Spleen (tissue), 11 donors: ENCODE measurements around the gene USP35. TPM values are rescaled to one million over a fixed set of nuclear protein-coding genes. Genes with fewer than 3 reads are reported as not detected.

Experiments
- DNase-seq: peaks from one replicate; pipeline ENCODE4 v3.0.0-alpha.2; 2020
- H3K27ac ChIP-seq, 8 donors: fragments of 200-600 bp; sonication (generic) in 7 of 8; 1 replicate in 4 of 8; 2 replicates in 4 of 8; pipeline versions ENCODE4 v1.5.0 to v1.8.0; 2016 to 2021; ENCODE audit warnings: inconsistent platforms in 4 of 8, mild to moderate bottlenecking in 4 of 8, moderate library complexity in 1 of 8
- H3K27me3 ChIP-seq, 7 donors: fragments of 200-600 bp; sonication (generic) in 6 of 7; replicated peaks in 1 of 7; 1 replicate in 4 of 7; 2 replicates in 3 of 7; pipeline versions ENCODE4 v1.5.0 to v1.8.0; 2016 to 2021; ENCODE audit warnings: inconsistent platforms in 3 of 7, mild to moderate bottlenecking in 1 of 7
- H3K36me3 ChIP-seq, 6 donors: fragments of 200-600 bp; sonication (generic) in 5 of 6; 1 replicate in 4 of 6; 2 replicates in 2 of 6; pipeline versions ENCODE4 v1.5.0 to v1.8.0; 2016 to 2021; ENCODE audit warnings: inconsistent platforms in 2 of 6
- H3K4me1 ChIP-seq, 6 donors: fragments of 200-600 bp; sonication (generic) in 5 of 6; 1 replicate in 3 of 6; 2 replicates in 3 of 6; pipeline versions ENCODE4 v1.5.0 to v1.8.0; 2016 to 2021; ENCODE audit warnings: inconsistent platforms in 3 of 6
- H3K4me3 ChIP-seq, 8 donors: fragments of 200-600 bp; sonication (generic) in 7 of 8; 1 replicate in 4 of 8; 2 replicates in 4 of 8; pipeline versions ENCODE4 v1.5.0 to v1.8.0; 2016 to 2021; ENCODE audit warnings: inconsistent platforms in 4 of 8, mild to moderate bottlenecking in 4 of 8, moderate library complexity in 2 of 8
- H3K9me3 ChIP-seq, 8 donors: fragments of 200-600 bp; sonication (generic) in 7 of 8; 1 replicate in 4 of 8; 2 replicates in 4 of 8; pipeline versions ENCODE4 v1.5.0 to v1.8.0; 2016 to 2021; ENCODE audit warnings: inconsistent platforms in 4 of 8
- POLR2A ChIP-seq, 3 donors: fragments of 450-650 bp; IDR thresholded peaks; one replicate each; pipeline ENCODE4 v1.5.1; 2017; ENCODE audit warnings: antibody characterized with exemption in 3 of 3, mild to moderate bottlenecking in 1 of 3
- POLR2AphosphoS5 ChIP-seq, 3 donors: sonication (generic); formaldehyde crosslinking; IDR thresholded peaks; one replicate each; pipeline ENCODE4 v1.5.1; 2017; ENCODE audit warnings: antibody characterized with exemption in 3 of 3
- WGBS, 5 donors: extraction: QIAGEN DNeasy Blood & Tissue Kit in 3 of 5; methylation state at CpG; one replicate each; pipeline versions ENCODE4 v1.1.5 to v1.1.7; 2013 to 2018; 5-methylcytosine and 5-hydroxymethylcytosine counted together
- intact Hi-C: fragments of 100-400 bp; cut with DNase I; formaldehyde crosslinking; loops from one replicate; pipeline ENCODE4 v1.15.0; 2023; ENCODE audit warnings: low total_unique reads
- polyA plus RNA-seq, 3 donors: library from polyadenylated mRNA; stranded (reverse); fragments of 200-250 nt; gene quantifications; one replicate each; pipeline ENCODE4 v1.2.1, GENCODE V29; 2013
- total RNA-seq, 7 donors: library from RNA; depleted of rRNA in 3 of 7; stranded (reverse); fragments of >200 nt in 3 of 7; fragmentation: NEBNext Ultra II Directional in 4 of 7; extraction: Animal tissue kit (Norgen Biotek cat#: 25700) in 4 of 7; gene quantifications; one replicate each; pipeline versions ENCODE4 v1.1.0 to v1.2.1, GENCODE V29; 2016 to 2021
- TF ChIP-seq, protein P1 (sequence below), 11 experiments: fragments of 200-600 bp in 7 of 11; fragments of 450-650 bp in 4 of 11; sonication (generic) in 4 of 11; IDR thresholded peaks in 8 of 11; conservative IDR thresholded peaks in 3 of 11; 1 replicate in 7 of 11; 2 replicates in 4 of 11; pipeline versions ENCODE4 v1.4.0 to v1.8.0; 2016 to 2021; ENCODE audit warnings: antibody characterized with exemption in 11 of 11, inconsistent platforms in 4 of 11, mild to moderate bottlenecking in 1 of 11
- donor health status: healthy with polysubstance abuse.
- donor health status: DM: no; HTN: no; CAD: no; lungs with moderate emphysema.
- donor health status: DM: no; HTN: no; CAD: no.
- donor health status: Bipolar disorder and iron deficiency.
- donor health status: healthy.
- donor health status: DM: no; HTN: no; CAD: no.
- donor health status: DM: yes; HTN: yes; CAD: no.

The USP35 gene
- total and polyA plus RNA-seq, 10 donors: 1.6 to 9.5 (median 6.3) TPM

DNA sequence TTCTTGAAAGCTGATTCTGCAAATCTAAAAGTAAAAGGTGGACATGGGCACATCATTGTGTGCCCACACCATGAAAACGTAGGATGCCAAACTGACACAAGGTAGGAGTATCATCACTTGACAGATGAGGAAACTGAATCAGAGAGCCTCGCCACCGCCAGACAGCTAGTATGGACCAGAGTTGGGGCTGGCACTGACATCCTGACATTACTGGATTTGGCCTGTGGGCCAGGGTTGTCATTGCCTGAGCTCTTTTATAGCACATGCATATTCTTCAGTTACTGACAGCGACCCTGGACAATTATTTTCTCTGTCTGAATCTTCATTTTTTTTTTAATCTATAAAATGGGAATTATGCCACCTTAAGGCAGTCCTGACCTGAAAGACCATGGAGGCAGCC is 16.5 kb downstream of the USP35 start:
- peak; percentile 27 for DNase-seq
- Histone ChIP-seq H3K27me3 (no peaks in the 10 kb centered on the region), H3K4me1 (peaks cover 0 to 21% (median 14%) of the 10 kb centered on the region in 6 donors), H3K27ac (no peak overlapping the region), H3K36me3 (peaks cover 0 to 72% (median 16%) of the 10 kb centered on the region in 6 donors), H3K4me3 (no peak overlapping the region), H3K9me3 (no peaks in the 10 kb centered on the region)
- TF ChIP-seq POLR2A (IDR thresholded peaks at IDR 0.05) (no peak), POLR2AphosphoS5 (IDR thresholded peaks at IDR 0.05) (no peak)
- TF ChIP-seq, protein P1, sequence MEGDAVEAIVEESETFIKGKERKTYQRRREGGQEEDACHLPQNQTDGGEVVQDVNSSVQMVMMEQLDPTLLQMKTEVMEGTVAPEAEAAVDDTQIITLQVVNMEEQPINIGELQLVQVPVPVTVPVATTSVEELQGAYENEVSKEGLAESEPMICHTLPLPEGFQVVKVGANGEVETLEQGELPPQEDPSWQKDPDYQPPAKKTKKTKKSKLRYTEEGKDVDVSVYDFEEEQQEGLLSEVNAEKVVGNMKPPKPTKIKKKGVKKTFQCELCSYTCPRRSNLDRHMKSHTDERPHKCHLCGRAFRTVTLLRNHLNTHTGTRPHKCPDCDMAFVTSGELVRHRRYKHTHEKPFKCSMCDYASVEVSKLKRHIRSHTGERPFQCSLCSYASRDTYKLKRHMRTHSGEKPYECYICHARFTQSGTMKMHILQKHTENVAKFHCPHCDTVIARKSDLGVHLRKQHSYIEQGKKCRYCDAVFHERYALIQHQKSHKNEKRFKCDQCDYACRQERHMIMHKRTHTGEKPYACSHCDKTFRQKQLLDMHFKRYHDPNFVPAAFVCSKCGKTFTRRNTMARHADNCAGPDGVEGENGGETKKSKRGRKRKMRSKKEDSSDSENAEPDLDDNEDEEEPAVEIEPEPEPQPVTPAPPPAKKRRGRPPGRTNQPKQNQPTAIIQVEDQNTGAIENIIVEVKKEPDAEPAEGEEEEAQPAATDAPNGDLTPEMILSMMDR (IDR thresholded peaks at IDR 0.05 in 8 of 11, conservative IDR thresholded peaks at IDR 0.05 in 3 of 11): no peak
- intact Hi-C loops: no loop called here
- WGBS, 5 donors: 93 to 98% (median 96%) methylated on average over 4 of the region's 4 CpGs

DNA sequence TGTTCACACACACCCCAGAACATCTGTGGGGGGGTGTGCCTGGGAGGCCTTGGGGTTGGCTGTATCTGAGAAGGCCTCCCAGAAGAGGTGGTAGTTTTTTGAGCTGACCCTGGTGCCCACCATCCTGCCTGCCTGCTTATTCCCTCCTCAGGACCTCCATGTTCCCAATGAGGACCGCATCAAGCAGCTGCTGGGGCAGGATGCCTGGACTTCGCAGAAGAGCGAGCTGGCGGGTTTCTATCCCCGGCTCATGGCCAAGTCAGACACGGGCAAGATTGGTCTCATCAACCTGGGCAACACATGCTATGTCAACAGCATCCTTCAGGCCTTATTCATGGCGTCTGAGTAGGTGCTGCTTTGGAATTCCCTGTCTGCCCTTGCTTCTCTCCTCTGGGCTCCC is 17.0 kb downstream of the USP35 start:
- Histone ChIP-seq H3K9me3 (no peaks in the 10 kb centered on the region), H3K27ac (no peak overlapping the region), H3K4me3 (no peak overlapping the region), H3K4me1 (peaks cover 0 to 21% (median 14%) of the 10 kb centered on the region in 6 donors), H3K27me3 (no peaks in the 10 kb centered on the region), H3K36me3 (peaks cover 0 to 72% (median 16%) of the 10 kb centered on the region in 6 donors)
- 94 to 97% (median 96%) methylated on average over 7 of the region's 7 CpGs for WGBS, 5 donors
- TF ChIP-seq, protein P1 (IDR thresholded peaks at IDR 0.05 in 8 of 11, conservative IDR thresholded peaks at IDR 0.05 in 3 of 11): no peak
- no peak for TF ChIP-seq POLR2AphosphoS5 (IDR thresholded peaks at IDR 0.05)
- TF ChIP-seq POLR2A (IDR thresholded peaks at IDR 0.05): no peak
- DNase-seq: no peak
- intact Hi-C loops: no loop called here

DNA sequence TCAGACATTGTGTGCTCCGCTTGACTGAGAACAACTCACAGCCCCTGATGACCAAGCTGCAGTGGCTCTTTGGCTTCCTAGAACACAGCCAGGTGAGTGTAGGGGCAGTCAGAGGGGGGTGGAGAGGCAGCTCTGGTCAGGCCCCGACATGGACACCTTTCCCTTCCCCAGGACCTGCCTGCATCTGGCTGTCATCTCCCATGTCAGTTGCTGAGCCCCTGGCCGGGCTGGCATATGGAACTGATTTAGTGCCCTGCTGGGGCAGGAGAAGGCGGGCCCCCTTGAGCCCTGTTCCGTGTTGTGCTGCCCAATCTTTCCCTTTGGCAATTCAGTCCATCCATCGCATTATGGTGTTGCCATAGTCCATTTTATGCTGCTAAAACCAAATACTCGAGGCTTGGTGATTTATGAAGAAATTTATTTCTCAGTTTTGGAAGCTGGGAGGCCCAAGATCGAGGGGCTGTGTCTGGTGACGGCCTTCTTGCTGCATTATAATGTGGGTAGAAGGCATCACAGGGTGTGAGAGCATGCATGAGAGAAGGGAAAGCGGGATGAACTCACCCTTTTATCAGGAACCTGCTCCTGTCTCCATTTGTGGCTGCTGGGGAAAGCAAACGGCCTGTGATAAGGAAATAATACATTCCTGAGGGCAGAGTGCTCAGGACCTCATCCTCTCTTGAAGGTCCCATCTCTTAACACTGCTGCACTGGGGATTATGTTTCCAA is 19.0 kb downstream of the USP35 start:
- no peak for DNase-seq
- no peaks in the 10 kb centered on the region for H3K27me3 ChIP-seq
- intact Hi-C loops: no loop called here
- peaks cover 0 to 69% (median 16%) of the 10 kb centered on the region in 6 donors for H3K36me3 ChIP-seq
- WGBS, 5 donors: 86 to 93% (median 91%) methylated on average over 10 to 11 of the region's 11 CpGs
- peaks cover 0 to 9% (median 8%) of the 10 kb centered on the region in 6 donors for H3K4me1 ChIP-seq
- no peak overlapping the region for H3K4me3 ChIP-seq
- H3K27ac ChIP-seq: no peak overlapping the region
- H3K9me3 ChIP-seq: no peaks in the 10 kb centered on the region
- TF ChIP-seq POLR2A (IDR thresholded peaks at IDR 0.05) (no peak), POLR2AphosphoS5 (IDR thresholded peaks at IDR 0.05) (no peak)
- TF ChIP-seq, protein P1 (IDR thresholded peaks at IDR 0.05 in 8 of 11, conservative IDR thresholded peaks at IDR 0.05 in 3 of 11): no peak
